Muscle layer of duodenum (tissue), 2 donors: ENCODE measurements around the gene PLPPR1.
"Not testable (repeated sequence)": the region's sequence is repeated elsewhere in the genome, so short reads cannot be mapped to it uniquely, and the experiment has no call there.

Experiments used
- H3K27ac ChIP-seq: one replicate; pipeline ENCODE4 v1.7.0; 2013; ENCODE audit warnings: mild to moderate bottlenecking, low read length
- H3K27me3 ChIP-seq: one replicate; pipeline ENCODE4 v1.7.0; 2013; ENCODE audit warnings: low read depth, mild to moderate bottlenecking, control low read depth, low read length
- H3K36me3 ChIP-seq, 2 donors: one replicate each; pipeline ENCODE4 v1.7.0; 2013; ENCODE audit warnings: low read length in 2 of 2, control low read depth in 1 of 2, mild to moderate bottlenecking in 1 of 2; ENCODE audit not compliant: insufficient read depth in 2 of 2, control insufficient read depth in 1 of 2
- H3K4me1 ChIP-seq, 2 donors: one replicate each; pipeline ENCODE4 v1.7.0; 2013; ENCODE audit warnings: low read length in 2 of 2, mild to moderate bottlenecking in 2 of 2, control low read depth in 1 of 2, moderate library complexity in 1 of 2; ENCODE audit not compliant: insufficient read depth in 2 of 2, control insufficient read depth in 1 of 2
- H3K4me3 ChIP-seq, 2 donors: one replicate each; pipeline ENCODE4 v1.7.0; 2013; ENCODE audit warnings: low read length in 2 of 2, low read depth in 1 of 2, mild to moderate bottlenecking in 1 of 2
- H3K9me3 ChIP-seq, 2 donors: one replicate each; pipeline ENCODE4 v1.7.0; 2013; ENCODE audit warnings: low read length in 2 of 2, control low read depth in 1 of 2, mild to moderate bottlenecking in 1 of 2; ENCODE audit not compliant: control insufficient read depth in 1 of 2
- donor health status: healthy.

PLPPR1 gene

GRCh38 chr9:101326501-101326900 is 298.0 kb downstream of the PLPPR1 start:
- H3K27ac ChIP-seq: no peak overlapping the region

GRCh38 chr9:101327422-101327909 is 298.9 kb downstream of the PLPPR1 start:
- not testable (repeated sequence) for H3K27ac ChIP-seq, H3K4me3 ChIP-seq, H3K36me3 ChIP-seq, H3K4me1 ChIP-seq, H3K27me3 ChIP-seq, H3K9me3 ChIP-seq

More at GRCh38 chr9:101326501-101326900, 298.0 kb downstream of the PLPPR1 start:
- Histone ChIP-seq H3K4me3 (no peak overlapping the region), H3K9me3 (no peaks in the 10 kb centered on the region), H3K4me1 (no peaks in the 10 kb centered on the region), H3K27me3 (no peaks in the 10 kb centered on the region), H3K36me3 (no peaks in the 10 kb centered on the region)

- no peaks in the 10 kb centered on the region for H3K27me3 ChIP-seq
- H3K36me3 ChIP-seq: no peaks in the 10 kb centered on the region
- H3K27ac ChIP-seq: no peak overlapping the region
- H3K9me3 ChIP-seq: no peaks in the 10 kb centered on the region
- H3K4me1 ChIP-seq: no peaks in the 10 kb centered on the region
- H3K4me3 ChIP-seq: no peak overlapping the region
These were observed 303.8 kb downstream of the PLPPR1 start for GRCh38 chr9:101332362-101332761.

GRCh38 chr9:101333490-101333889 is 305.0 kb downstream of the PLPPR1 start:
- H3K36me3 ChIP-seq: no peaks in the 10 kb centered on the region
- H3K4me1 ChIP-seq: no peaks in the 10 kb centered on the region
- H3K4me3 ChIP-seq: no peak overlapping the region
- H3K27me3 ChIP-seq: no peaks in the 10 kb centered on the region
- H3K27ac ChIP-seq: no peak overlapping the region
- no peaks in the 10 kb centered on the region for H3K9me3 ChIP-seq

GRCh38 chr9:101333926-101334702 is 305.6 kb downstream of the PLPPR1 start:
- H3K27me3 ChIP-seq: no peaks in the 10 kb centered on the region
- H3K4me3 ChIP-seq: no peak overlapping the region
- no peaks in the 10 kb centered on the region for H3K36me3 ChIP-seq
- H3K4me1 ChIP-seq: no peaks in the 10 kb centered on the region
- no peak overlapping the region for H3K27ac ChIP-seq
- H3K9me3 ChIP-seq: no peaks in the 10 kb centered on the region

GRCh38 chr9:101336091-101336490 is 307.6 kb downstream of the PLPPR1 start:
- H3K4me3 ChIP-seq: no peak overlapping the region
- H3K36me3 ChIP-seq: no peaks in the 10 kb centered on the region
- no peak overlapping the region for H3K27ac ChIP-seq
- H3K4me1 ChIP-seq: no peaks in the 10 kb centered on the region
- H3K27me3 ChIP-seq: no peaks in the 10 kb centered on the region
- no peaks in the 10 kb centered on the region for H3K9me3 ChIP-seq

GRCh38 chr9:101337237-101337636 is 308.7 kb downstream of the PLPPR1 start:
- no peaks in the 10 kb centered on the region for H3K4me1 ChIP-seq
- no peaks in the 10 kb centered on the region for H3K27me3 ChIP-seq
- no peak overlapping the region for H3K4me3 ChIP-seq
- H3K9me3 ChIP-seq: no peaks in the 10 kb centered on the region
- H3K36me3 ChIP-seq: no peaks in the 10 kb centered on the region
- no peak overlapping the region for H3K27ac ChIP-seq

- H3K9me3 ChIP-seq: no peaks in the 10 kb centered on the region
- no peaks in the 10 kb centered on the region for H3K36me3 ChIP-seq
- no peak overlapping the region for H3K4me3 ChIP-seq
- no peaks in the 10 kb centered on the region for H3K4me1 ChIP-seq
- H3K27me3 ChIP-seq: no peaks in the 10 kb centered on the region
- no peak overlapping the region for H3K27ac ChIP-seq
These were observed 313.4 kb downstream of the PLPPR1 start for GRCh38 chr9:101341958-101342357.

GRCh38 chr9:101342595-101342994 is 314.1 kb downstream of the PLPPR1 start:
- Histone ChIP-seq H3K27me3 (no peaks in the 10 kb centered on the region), H3K4me1 (no peaks in the 10 kb centered on the region), H3K9me3 (no peaks in the 10 kb centered on the region), H3K4me3 (no peak overlapping the region), H3K27ac (no peak overlapping the region), H3K36me3 (no peaks in the 10 kb centered on the region)

GRCh38 chr9:101350285-101350684 is 321.8 kb downstream of the PLPPR1 start:
- Histone ChIP-seq H3K4me3 (no peak overlapping the region), H3K27ac (no peak overlapping the region), H3K9me3 (no peaks in the 10 kb centered on the region), H3K27me3 (no peaks in the 10 kb centered on the region), H3K4me1 (no peaks in the 10 kb centered on the region), H3K36me3 (no peaks in the 10 kb centered on the region)

GRCh38 chr9:101352892-101353463 is 324.5 kb downstream of the PLPPR1 start:
- H3K27ac ChIP-seq: no peak overlapping the region
- no peaks in the 10 kb centered on the region for H3K9me3 ChIP-seq
- no peaks in the 10 kb centered on the region for H3K36me3 ChIP-seq
- no peak overlapping the region for H3K4me3 ChIP-seq
- H3K4me1 ChIP-seq: no peaks in the 10 kb centered on the region
- no peaks in the 10 kb centered on the region for H3K27me3 ChIP-seq
